Measurements from ENCODE around the gene CRADD. TPM values are rescaled to one million over a fixed set of nuclear protein-coding genes. Genes with fewer than 3 reads are reported as not detected.
"Not testable (repeated sequence)": the region's sequence is repeated elsewhere in the genome, so short reads cannot be mapped to it uniquely, and the experiment has no call there.

Gene CRADD
- polyA plus RNA-seq, 4 donors: 19.0 to 49.4 (median 27.1) TPM

DNA sequence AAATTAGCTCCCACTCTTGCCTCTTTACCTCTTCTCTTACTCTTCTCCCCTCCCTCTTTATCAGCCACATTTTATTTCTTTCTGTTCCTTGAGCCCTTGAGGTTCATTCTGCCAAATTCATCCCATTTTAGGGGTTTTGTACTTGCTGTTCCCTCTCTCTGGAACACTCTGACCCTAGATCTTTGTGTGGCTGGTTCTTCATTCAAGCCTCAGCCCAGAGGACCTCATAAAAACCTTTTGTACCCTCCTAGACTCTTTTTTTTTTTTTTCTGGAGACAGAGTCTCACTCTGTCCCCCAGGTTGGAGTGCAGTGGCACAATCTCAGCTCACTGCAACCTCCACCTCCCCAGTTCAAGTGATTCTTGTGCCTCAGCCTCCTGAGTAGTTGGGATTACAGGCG, 34.3 kb downstream of the CRADD start:
- 96 to 100% (median 97%) methylated on average over 1 of the region's 1 CpG for WGBS, 3 donors
- H3K27me3 ChIP-seq (ENCODE audit: control insufficient read depth in 3 of 3, insufficient read depth in 3 of 3, low read length in 3 of 3); H3K4me3 ChIP-seq (ENCODE audit: low read depth in 1 of 3, low read length in 3 of 3); H3K27ac ChIP-seq (ENCODE audit: low read depth in 1 of 3, low read length in 2 of 3); H3K4me1 ChIP-seq (ENCODE audit: control insufficient read depth in 3 of 3, insufficient read depth in 2 of 3, low read depth in 1 of 3, low read length in 2 of 3); FAIRE-seq; H3K36me3 ChIP-seq (ENCODE audit: control insufficient read depth in 3 of 3, insufficient read depth in 2 of 3, low read depth in 1 of 3, low read length in 3 of 3); DNase-seq: not testable (repeated sequence)
- peaks cover 0 to 12% of the 10 kb centered on the region in 2 donors for H3K9me3 ChIP-seq (ENCODE audit: control insufficient read depth in 2 of 2, insufficient read depth in 1 of 2, low read depth in 1 of 2, low read length in 1 of 2)

DNA sequence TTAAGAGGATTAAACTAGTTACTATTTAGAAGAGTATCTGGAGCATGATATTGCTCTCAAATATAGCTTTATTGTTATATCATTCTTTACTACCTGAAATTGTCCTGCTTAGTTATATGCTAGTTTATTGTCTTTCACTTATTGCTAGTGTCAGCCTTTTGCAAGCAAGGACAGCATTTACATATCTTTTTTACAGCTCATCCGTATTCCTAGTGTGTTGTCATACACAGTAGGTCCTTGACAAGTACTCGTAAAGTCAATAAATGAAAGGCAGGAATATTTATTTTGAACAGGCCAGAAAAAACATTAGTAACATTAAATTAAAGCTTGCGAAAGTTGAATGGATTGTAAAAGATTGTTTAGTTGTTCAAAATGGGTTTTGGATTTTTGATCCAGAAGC, 35.0 kb downstream of the CRADD start:
- H3K27me3 ChIP-seq (ENCODE audit: control insufficient read depth in 3 of 3, insufficient read depth in 3 of 3, low read length in 3 of 3): no peaks in the 10 kb centered on the region
- FAIRE-seq (no peak), DNase-seq (peak in 1 of 2 donors; percentile 39)
- peak overlapping the region in 1 of 3 donors; percentile 4 for H3K27ac ChIP-seq (ENCODE audit: low read depth in 1 of 3, low read length in 2 of 3)
- peaks cover 0 to 12% of the 10 kb centered on the region in 2 donors for H3K9me3 ChIP-seq (ENCODE audit: control insufficient read depth in 2 of 2, insufficient read depth in 1 of 2, low read depth in 1 of 2, low read length in 1 of 2)
- no peaks in the 10 kb centered on the region for H3K36me3 ChIP-seq (ENCODE audit: control insufficient read depth in 3 of 3, insufficient read depth in 2 of 3, low read depth in 1 of 3, low read length in 3 of 3)
- H3K4me3 ChIP-seq (ENCODE audit: low read depth in 1 of 3, low read length in 3 of 3): no peak overlapping the region
- peaks cover 0 to 2% (median 0%) of the 10 kb centered on the region in 3 donors for H3K4me1 ChIP-seq (ENCODE audit: control insufficient read depth in 3 of 3, insufficient read depth in 2 of 3, low read depth in 1 of 3, low read length in 2 of 3)
- 72 to 77% (median 74%) methylated on average over 3 of the region's 3 CpGs for WGBS, 3 donors

GRCh38 chr12:93713060-93713459, 35.9 kb downstream of the CRADD start:
- DNase-seq (no peak), FAIRE-seq (no peak)
- Histone ChIP-seq H3K9me3 (ENCODE audit: control insufficient read depth in 2 of 2, insufficient read depth in 1 of 2, low read depth in 1 of 2, low read length in 1 of 2) (peaks cover 0 to 12% of the 10 kb centered on the region in 2 donors), H3K27ac (ENCODE audit: low read depth in 1 of 3, low read length in 2 of 3) (no peak overlapping the region), H3K4me1 (ENCODE audit: control insufficient read depth in 3 of 3, insufficient read depth in 2 of 3, low read depth in 1 of 3, low read length in 2 of 3) (peaks cover 0 to 2% (median 0%) of the 10 kb centered on the region in 3 donors), H3K27me3 (ENCODE audit: control insufficient read depth in 3 of 3, insufficient read depth in 3 of 3, low read length in 3 of 3) (no peaks in the 10 kb centered on the region), H3K4me3 (ENCODE audit: low read depth in 1 of 3, low read length in 3 of 3) (no peak overlapping the region), H3K36me3 (ENCODE audit: control insufficient read depth in 3 of 3, insufficient read depth in 2 of 3, low read depth in 1 of 3, low read length in 3 of 3) (no peaks in the 10 kb centered on the region)
- WGBS, 3 donors: 83 to 94% (median 89%) methylated on average over 5 of the region's 5 CpGs

DNA sequence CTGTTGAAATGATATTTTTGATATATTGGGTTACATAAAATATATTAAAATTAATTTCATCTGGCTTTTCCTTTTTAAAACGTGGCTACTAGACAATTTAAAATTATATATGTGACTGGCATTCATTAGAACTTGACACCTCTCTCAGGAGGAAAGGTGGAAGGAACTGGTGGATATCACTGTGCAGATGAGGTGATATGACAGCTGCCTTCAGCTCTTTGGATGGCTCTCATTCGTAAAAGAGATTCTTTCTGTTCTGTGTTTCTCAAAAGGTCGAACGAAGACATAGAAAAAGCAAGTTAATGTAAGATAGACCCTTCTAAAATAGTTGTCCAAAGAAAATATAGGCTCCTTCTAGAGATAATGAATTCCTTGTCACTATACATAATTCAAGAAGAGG, 36.6 kb downstream of the CRADD start:
- Histone ChIP-seq H3K27ac (ENCODE audit: low read depth in 1 of 3, low read length in 2 of 3) (no peak overlapping the region), H3K9me3 (ENCODE audit: control insufficient read depth in 2 of 2, insufficient read depth in 1 of 2, low read depth in 1 of 2, low read length in 1 of 2) (peaks cover 0 to 7% of the 10 kb centered on the region in 2 donors)
- WGBS, 3 donors: 88 to 90% (median 89%) methylated on average over 4 of the region's 4 CpGs

GRCh38 chr12:93714382-93714781, 37.2 kb downstream of the CRADD start:
- Histone ChIP-seq H3K27ac (ENCODE audit: low read depth in 1 of 3, low read length in 2 of 3) (no peak overlapping the region), H3K27me3 (ENCODE audit: control insufficient read depth in 3 of 3, insufficient read depth in 3 of 3, low read length in 3 of 3) (no peaks in the 10 kb centered on the region), H3K4me3 (ENCODE audit: low read depth in 1 of 3, low read length in 3 of 3) (no peak overlapping the region), H3K9me3 (ENCODE audit: control insufficient read depth in 2 of 2, insufficient read depth in 1 of 2, low read depth in 1 of 2, low read length in 1 of 2) (peaks cover 0 to 5% of the 10 kb centered on the region in 2 donors), H3K4me1 (ENCODE audit: control insufficient read depth in 3 of 3, insufficient read depth in 2 of 3, low read depth in 1 of 3, low read length in 2 of 3) (peaks cover 0 to 2% (median 0%) of the 10 kb centered on the region in 3 donors), H3K36me3 (ENCODE audit: control insufficient read depth in 3 of 3, insufficient read depth in 2 of 3, low read depth in 1 of 3, low read length in 3 of 3) (no peaks in the 10 kb centered on the region)
- WGBS, 3 donors: 49 to 88% (median 83%) methylated on average over 5 of the region's 5 CpGs
- DNase-seq (no peak), FAIRE-seq (no peak)

More for the DNA sequence above, 36.6 kb downstream of the CRADD start:
- no peaks in the 10 kb centered on the region for H3K27me3 ChIP-seq (ENCODE audit: control insufficient read depth in 3 of 3, insufficient read depth in 3 of 3, low read length in 3 of 3)
- H3K4me3 ChIP-seq (ENCODE audit: low read depth in 1 of 3, low read length in 3 of 3): no peak overlapping the region
- DNase-seq (no peak), FAIRE-seq (no peak)
- no peaks in the 10 kb centered on the region for H3K36me3 ChIP-seq (ENCODE audit: control insufficient read depth in 3 of 3, insufficient read depth in 2 of 3, low read depth in 1 of 3, low read length in 3 of 3)
- peaks cover 0 to 2% (median 0%) of the 10 kb centered on the region in 3 donors for H3K4me1 ChIP-seq (ENCODE audit: control insufficient read depth in 3 of 3, insufficient read depth in 2 of 3, low read depth in 1 of 3, low read length in 2 of 3)

DNA sequence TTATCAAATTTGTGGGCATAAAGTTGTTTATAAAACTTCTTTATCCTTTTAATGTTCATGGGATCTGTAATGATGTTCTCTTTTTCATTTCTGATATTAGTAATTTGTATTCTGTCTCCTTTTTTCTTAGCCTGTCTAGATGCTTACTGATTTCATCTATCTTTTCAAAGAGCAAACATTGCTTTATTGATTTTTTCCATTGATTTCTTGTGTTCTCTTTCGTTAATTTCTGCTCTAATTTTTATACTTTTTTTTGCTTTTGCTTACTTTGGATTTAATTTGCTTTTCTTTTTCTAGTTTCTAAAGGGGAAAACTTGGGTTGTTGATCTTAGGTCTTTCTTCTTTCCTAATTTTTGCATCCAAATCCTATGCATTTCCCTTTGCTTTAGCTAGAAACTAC, 42.5 kb downstream of the CRADD start:
- Histone ChIP-seq H3K4me1 (ENCODE audit: control insufficient read depth in 3 of 3, insufficient read depth in 2 of 3, low read depth in 1 of 3, low read length in 2 of 3) (peaks cover 0 to 2% (median 0%) of the 10 kb centered on the region in 3 donors), H3K36me3 (ENCODE audit: control insufficient read depth in 3 of 3, insufficient read depth in 2 of 3, low read depth in 1 of 3, low read length in 3 of 3) (no peaks in the 10 kb centered on the region), H3K9me3 (ENCODE audit: control insufficient read depth in 2 of 2, insufficient read depth in 1 of 2, low read depth in 1 of 2, low read length in 1 of 2) (peaks cover 0 to 3% of the 10 kb centered on the region in 2 donors), H3K4me3 (ENCODE audit: low read depth in 1 of 3, low read length in 3 of 3) (no peak overlapping the region), H3K27ac (ENCODE audit: low read depth in 1 of 3, low read length in 2 of 3) (no peak overlapping the region), H3K27me3 (ENCODE audit: control insufficient read depth in 3 of 3, insufficient read depth in 3 of 3, low read length in 3 of 3) (no peaks in the 10 kb centered on the region)
- FAIRE-seq (no peak), DNase-seq (no peak)
- WGBS, 3 donors: 57 to 79% (median 61%) methylated on average over 1 of the region's 1 CpG

DNA sequence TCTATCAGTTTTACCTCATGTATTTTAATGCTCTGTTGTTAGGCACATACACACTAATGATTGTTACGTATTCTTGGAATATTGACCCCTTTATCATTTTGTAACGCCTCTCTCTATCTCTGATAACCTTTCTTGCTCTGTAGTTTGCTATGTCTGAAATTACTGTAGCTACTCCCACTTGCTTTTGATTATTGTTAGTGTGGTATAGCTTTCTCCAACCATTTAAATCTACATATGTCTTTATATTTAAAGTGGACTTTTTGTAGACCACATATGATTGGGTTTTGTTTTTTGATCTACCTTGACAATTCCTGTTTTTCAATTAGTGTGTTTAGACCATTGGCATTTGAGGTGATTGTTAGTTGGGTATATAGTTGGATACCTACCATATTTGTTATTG, 43.4 kb downstream of the CRADD start:
- Histone ChIP-seq H3K4me1 (ENCODE audit: control insufficient read depth in 3 of 3, insufficient read depth in 2 of 3, low read depth in 1 of 3, low read length in 2 of 3) (peaks cover 0 to 2% (median 0%) of the 10 kb centered on the region in 3 donors), H3K27me3 (ENCODE audit: control insufficient read depth in 3 of 3, insufficient read depth in 3 of 3, low read length in 3 of 3) (no peaks in the 10 kb centered on the region), H3K4me3 (ENCODE audit: low read depth in 1 of 3, low read length in 3 of 3) (no peak overlapping the region), H3K27ac (ENCODE audit: low read depth in 1 of 3, low read length in 2 of 3) (no peak overlapping the region), H3K9me3 (ENCODE audit: control insufficient read depth in 2 of 2, insufficient read depth in 1 of 2, low read depth in 1 of 2, low read length in 1 of 2) (peaks cover 0 to 3% of the 10 kb centered on the region in 2 donors), H3K36me3 (ENCODE audit: control insufficient read depth in 3 of 3, insufficient read depth in 2 of 3, low read depth in 1 of 3, low read length in 3 of 3) (no peaks in the 10 kb centered on the region)
- WGBS, 3 donors: 19 to 83% (median 34%) methylated on average over 2 of the region's 2 CpGs
- DNase-seq (peak in 1 of 2 donors; percentile 33), FAIRE-seq (no peak)

DNA sequence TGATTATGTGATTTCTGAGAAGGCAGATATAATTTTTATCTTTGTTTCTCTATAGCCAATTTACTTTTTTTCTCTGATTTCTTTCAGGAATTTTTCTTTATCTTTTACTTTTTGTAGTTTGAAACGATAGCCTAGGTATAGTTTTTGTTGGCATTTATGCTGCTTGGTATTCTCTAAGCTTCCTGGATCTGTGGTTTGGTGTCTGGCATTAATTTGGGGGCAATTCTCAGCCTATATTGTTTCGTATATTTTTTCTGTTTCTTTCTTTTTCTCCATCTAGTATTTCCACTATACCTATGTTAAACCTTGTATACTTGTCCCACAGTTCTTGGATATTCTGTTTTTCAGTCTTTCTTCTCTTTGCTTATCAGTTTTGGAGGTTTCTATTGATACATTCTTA, 45.0 kb downstream of the CRADD start:
- Histone ChIP-seq H3K9me3 (ENCODE audit: control insufficient read depth in 2 of 2, insufficient read depth in 1 of 2, low read depth in 1 of 2, low read length in 1 of 2) (peaks cover 0 to 3% of the 10 kb centered on the region in 2 donors), H3K36me3 (ENCODE audit: control insufficient read depth in 3 of 3, insufficient read depth in 2 of 3, low read depth in 1 of 3, low read length in 3 of 3) (no peaks in the 10 kb centered on the region), H3K27ac (ENCODE audit: low read depth in 1 of 3, low read length in 2 of 3) (no peak overlapping the region), H3K4me1 (ENCODE audit: control insufficient read depth in 3 of 3, insufficient read depth in 2 of 3, low read depth in 1 of 3, low read length in 2 of 3) (peaks cover 0 to 1% (median 0%) of the 10 kb centered on the region in 3 donors), H3K27me3 (ENCODE audit: control insufficient read depth in 3 of 3, insufficient read depth in 3 of 3, low read length in 3 of 3) (no peaks in the 10 kb centered on the region), H3K4me3 (ENCODE audit: low read depth in 1 of 3, low read length in 3 of 3) (no peak overlapping the region)
- 93 to 96% (median 94%) methylated on average over 2 of the region's 2 CpGs for WGBS, 3 donors
- DNase-seq (no peak), FAIRE-seq (no peak)

Data from small intestine (tissue), 7 donors.